ENCODE data around the gene ARHGAP24.

ARHGAP24 gene

GRCh38 chr4:86026720-86027119 is 551.8 kb downstream of the ARHGAP24 start:
- no peak for TF ChIP-seq CTCF (IDR thresholded peaks at IDR 0.05)

GRCh38 chr4:86031927-86032326 is 557.0 kb downstream of the ARHGAP24 start:
- TF ChIP-seq CTCF (IDR thresholded peaks at IDR 0.05): no peak

GRCh38 chr4:86032476-86033022 is 557.6 kb downstream of the ARHGAP24 start:
- no peak for TF ChIP-seq CTCF (IDR thresholded peaks at IDR 0.05)

GRCh38 chr4:86033171-86033570 is 558.2 kb downstream of the ARHGAP24 start:
- TF ChIP-seq CTCF (IDR thresholded peaks at IDR 0.05): no peak

GRCh38 chr4:86034616-86035015 is 559.7 kb downstream of the ARHGAP24 start:
- TF ChIP-seq CTCF (IDR thresholded peaks at IDR 0.05): no peak

- TF ChIP-seq CTCF (IDR thresholded peaks at IDR 0.05): no peak
Observed at GRCh38 chr4:86035688-86036087, 560.7 kb downstream of the ARHGAP24 start.

- TF ChIP-seq CTCF (IDR thresholded peaks at IDR 0.05): no peak
Observed at GRCh38 chr4:86036736-86037135, 561.8 kb downstream of the ARHGAP24 start.

- TF ChIP-seq CTCF (IDR thresholded peaks at IDR 0.05): no peak
Observed at GRCh38 chr4:86038037-86038436, 563.1 kb downstream of the ARHGAP24 start.

Measured in LNCAP (cell line).